NCI-H526 treated with DMSO at 0.1 percent for 48 hours (cell line): ENCODE measurements around the gene IGF2BP3.

Experiments
- DNase-seq: peaks from one replicate; lab custom pipeline; 2025; lab: John Stamatoyannopoulos, UW

IGF2BP3 gene

GRCh38 chr7:23472046-23472445, 1.8 kb upstream of the IGF2BP3 start:
- DNase-seq: no peak

DNA sequence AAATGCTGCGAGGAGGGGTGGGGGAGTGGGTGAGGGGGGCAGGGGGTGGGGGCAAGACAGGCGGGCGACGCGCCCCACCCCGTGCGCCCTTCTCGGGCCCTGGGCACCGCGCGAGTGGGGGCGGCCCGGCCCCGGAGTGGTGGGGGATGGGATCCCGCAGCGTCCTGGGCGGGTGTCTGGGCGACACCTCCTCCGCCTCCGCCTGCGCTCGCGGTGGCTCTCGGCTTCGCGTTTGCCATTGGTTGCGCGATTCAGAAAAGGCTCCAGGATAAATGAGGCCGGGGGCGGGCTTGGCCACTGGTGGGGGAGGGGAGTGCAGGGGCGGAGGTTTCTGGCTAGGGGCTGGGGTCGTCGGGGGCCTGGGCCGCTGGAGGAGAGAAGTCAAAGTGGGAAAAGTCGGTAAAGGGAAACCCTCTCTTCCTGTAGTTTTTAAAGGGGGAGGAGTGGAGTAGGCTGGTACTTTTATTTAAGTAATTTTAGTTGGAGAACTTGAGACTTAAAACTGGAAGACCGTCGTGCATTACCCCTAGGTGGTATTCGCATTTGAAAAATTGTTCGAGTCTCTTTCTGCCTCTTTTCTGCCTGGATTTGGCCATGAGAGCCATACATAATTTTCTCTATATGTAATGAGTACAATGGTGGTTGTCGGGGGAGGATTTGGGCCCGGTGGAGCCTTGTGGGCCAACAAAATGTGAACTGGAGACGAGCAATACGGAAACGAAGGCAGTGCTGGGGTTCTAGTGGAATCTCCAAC, 992 bp upstream of the IGF2BP3 start:
- DNase-seq: peak; percentile 90

DNA sequence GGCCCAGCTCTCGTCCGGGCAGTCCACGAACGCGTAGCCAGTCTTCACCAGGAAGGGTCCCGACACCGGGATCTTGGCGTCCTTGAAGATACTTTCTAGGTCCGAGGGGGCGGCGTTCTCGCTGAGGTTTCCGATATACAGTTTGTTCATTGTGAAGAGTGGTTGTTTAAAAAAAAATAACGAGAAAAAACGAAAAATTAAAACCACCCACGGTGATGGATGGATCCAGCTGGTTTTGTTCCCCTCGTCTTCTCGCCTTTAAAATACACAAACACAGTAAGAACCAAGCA, 385 bp downstream of the IGF2BP3 start:
- DNase-seq: no peak

DNA sequence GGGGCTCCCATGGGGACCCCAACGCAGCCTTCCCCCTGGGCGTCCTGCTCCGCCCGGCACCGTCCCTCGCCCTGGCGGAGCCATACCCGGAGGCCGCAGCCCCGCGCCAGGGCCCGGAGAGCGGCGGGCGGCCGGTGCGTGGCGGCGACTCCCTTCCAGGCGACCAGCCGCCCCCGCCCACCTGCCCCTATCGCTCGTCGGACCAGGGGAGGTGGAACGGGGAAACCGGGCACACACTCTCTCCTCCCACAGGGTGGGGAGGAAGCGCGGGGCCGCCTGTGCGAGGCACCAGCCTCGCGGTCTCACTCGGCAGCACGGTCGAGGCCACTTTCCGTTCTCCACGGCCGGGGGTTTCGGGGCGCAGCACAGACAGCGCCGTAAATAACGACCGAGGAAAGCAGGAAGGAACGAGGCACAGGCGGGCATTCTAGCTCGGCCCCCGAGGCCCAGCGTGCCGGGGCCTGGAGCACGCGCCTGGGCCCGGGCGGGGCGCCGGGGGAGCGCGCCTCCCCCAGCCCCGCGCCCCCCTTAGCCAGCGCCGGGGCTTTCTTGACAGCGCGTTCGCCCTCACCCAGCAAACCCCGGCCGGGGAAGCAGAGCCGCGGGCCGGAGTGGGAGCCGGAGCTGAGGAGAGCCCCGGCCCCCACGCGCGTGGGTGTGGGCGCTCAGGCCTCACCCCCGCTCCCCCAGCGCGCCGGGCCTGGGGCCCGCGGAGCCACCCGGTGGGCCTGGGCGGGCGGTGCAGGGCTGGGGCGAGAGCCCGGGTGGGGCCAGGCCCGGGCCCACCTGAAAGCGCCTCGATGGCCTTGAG, 936 bp downstream of the IGF2BP3 start:
- DNase-seq: no peak

DNA sequence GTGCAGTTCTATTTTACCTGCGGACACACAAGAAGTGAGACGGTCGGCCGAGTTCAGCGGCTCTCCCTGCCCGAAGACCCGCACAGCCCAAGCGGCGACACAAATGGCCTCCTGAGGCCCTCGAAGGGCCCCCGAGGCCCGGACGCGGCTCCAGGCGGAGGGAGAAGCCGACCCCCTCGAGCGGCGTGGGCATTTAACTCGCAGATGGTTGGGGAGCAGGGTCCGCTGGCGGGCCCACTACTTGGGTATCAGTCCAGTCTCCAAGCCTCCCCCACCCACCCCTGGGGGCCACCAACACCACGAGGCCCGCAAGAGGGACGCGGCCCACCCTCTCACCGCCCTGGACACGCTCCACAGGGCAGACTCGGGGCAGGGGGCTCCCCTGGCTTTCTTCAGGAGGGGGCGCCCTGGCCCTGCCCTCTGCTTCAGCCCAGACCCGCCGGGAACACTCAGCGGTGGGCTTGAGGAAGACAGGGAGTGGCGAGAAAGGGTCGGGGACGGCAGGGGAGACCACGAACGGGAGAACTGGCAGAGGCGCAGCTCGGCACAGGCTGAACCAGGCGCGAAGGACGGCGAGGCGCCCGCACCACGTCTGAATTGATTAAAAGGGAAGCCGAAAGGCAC, 1.7 kb downstream of the IGF2BP3 start:
- no peak for DNase-seq

- peak; percentile 69 for DNase-seq
Observed at GRCh38 chr7:23467806-23468525, 2.3 kb downstream of the IGF2BP3 start.

DNA sequence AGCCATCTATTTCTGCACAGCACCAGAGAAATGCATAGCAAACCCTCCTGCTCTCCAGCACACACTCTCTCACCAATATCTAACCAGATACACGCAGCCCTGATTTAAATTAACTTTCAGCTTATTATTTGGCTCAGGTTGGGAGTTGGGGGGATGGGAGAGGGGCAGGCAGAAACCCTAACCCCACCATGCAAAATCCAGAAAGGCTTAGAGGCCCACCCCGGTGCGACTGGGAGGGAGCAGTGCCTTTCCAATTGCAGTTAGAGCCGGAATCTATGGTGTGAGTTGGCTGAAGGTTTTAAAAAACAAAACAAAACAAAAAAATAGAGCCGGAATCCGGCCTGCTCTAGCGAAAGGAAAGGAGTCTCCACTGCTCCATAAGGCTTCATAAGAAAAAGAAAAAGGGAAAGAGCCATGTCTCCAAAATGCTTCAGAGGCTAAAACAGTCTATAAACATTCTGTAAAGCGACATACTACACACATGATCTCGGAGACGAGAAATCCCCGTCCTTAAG, 2.9 kb downstream of the IGF2BP3 start:
- DNase-seq: peak; percentile 69

DNA sequence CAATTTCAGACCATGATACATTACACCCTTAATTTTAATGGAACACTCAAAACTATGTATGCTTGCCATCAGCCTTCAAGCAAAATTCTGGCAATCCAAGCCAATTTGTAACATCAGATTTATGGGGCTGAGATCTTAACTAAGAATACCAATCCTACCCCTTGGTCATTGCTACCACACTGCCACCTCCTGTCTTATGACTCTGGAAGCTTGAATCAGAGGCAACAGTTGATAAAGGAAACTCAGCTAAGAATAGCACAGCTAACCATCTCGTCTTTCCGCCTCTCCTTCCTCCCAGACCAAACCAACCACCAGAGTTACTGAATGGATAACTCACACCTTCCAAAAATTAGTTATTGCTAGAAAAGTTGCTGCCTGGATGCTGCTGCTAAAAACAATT, 7.4 kb downstream of the IGF2BP3 start:
- DNase-seq: no peak

DNA sequence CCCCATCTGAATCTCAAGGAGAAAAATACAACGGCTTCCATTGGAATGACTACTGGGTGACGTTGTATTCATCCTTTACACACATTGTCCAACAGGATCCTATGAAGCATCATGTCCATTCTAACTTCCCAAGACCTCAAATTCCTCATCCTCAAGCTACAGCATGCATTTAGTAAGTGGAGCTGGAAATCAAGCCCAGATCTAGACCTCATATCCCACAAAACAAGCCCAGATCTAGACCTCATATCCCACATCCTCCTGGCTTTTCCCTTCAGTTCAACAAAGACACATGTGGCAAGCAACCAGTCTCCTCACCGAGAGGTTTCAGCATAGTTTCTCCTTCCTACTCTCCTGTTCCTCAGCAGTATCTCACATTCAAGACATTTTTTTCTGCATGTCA, 12.2 kb downstream of the IGF2BP3 start:
- DNase-seq: no peak

- DNase-seq: no peak
Observed at GRCh38 chr7:23456093-23456492, 14.2 kb downstream of the IGF2BP3 start.

GRCh38 chr7:23454881-23455526, 15.3 kb downstream of the IGF2BP3 start:
- no peak for DNase-seq

- DNase-seq: no peak
Observed at GRCh38 chr7:23450518-23450917, 19.8 kb downstream of the IGF2BP3 start.

- no peak for DNase-seq
Observed at GRCh38 chr7:23449941-23450340, 20.4 kb downstream of the IGF2BP3 start.

- no peak for DNase-seq
Observed at GRCh38 chr7:23445326-23445725, 25.0 kb downstream of the IGF2BP3 start.

DNA sequence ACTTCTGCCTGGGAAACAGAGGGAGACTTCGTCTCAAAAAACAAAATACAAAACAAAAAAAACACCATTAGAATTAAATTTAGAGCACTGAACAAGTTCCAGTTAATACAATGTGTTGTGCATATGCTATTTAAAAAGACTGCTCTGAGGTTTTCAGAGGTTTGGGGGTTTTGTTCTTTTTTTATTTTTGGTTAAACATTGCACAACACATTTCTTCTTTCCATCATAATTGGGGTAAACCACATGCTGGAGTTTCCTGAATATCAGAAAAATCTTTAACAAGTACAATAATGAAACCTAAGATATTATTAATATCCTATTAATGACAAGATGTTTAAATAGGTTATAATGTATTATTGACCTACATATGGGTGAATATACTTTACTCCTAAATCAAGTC, 26.3 kb downstream of the IGF2BP3 start:
- no peak for DNase-seq

GRCh38 chr7:23438171-23438570, 32.1 kb downstream of the IGF2BP3 start:
- no peak for DNase-seq

GRCh38 chr7:23434147-23434917, 36.0 kb downstream of the IGF2BP3 start:
- DNase-seq: no peak

GRCh38 chr7:23431702-23432199, 38.5 kb downstream of the IGF2BP3 start:
- DNase-seq: no peak

GRCh38 chr7:23430893-23431259, 39.4 kb downstream of the IGF2BP3 start:
- DNase-seq: no peak

GRCh38 chr7:23426876-23427275, 43.4 kb downstream of the IGF2BP3 start:
- DNase-seq: no peak

DNA sequence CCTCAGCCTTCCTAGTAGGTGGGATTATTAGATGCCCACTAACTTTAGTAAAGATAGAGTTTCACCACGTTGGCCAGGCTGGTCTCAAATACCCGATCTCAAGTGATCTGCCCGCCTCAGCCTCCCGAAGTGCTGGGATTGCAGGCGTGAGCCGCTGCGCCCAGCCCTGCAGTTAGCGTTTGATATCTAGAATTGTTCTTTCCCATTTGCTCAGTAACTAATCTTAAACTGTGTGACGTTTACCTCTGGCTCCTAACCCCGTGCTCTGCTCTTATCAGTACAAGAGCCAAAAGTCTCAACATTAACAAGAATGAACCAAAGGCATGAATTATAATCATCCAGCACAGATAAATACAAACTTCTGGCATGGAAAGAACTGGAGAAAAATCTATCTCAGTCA, 47.4 kb downstream of the IGF2BP3 start:
- DNase-seq: no peak
